Neutrophil (primary cell): ENCODE results near the gene APC2.

Source experiments
- H3K27ac ChIP-seq: fragments of 200-600 bp; sonication (generic); 2 replicates; pipeline ENCODE4 v1.5.1; 2016; ENCODE audit warnings: mild to moderate bottlenecking, moderate library complexity
- H3K27me3 ChIP-seq: fragments of 200-600 bp; sonication (generic); 2 replicates; pipeline ENCODE4 v1.6.0; 2016; ENCODE audit warnings: mild to moderate bottlenecking
- H3K36me3 ChIP-seq: fragments of 200-600 bp; sonication (generic); 2 replicates; pipeline ENCODE4 v1.5.1; 2017
- H3K4me1 ChIP-seq, 2 experiments: fragments of 200-600 bp in 1 of 2; sonication (generic) in 1 of 2; 1 replicate in 1 of 2; 2 replicates in 1 of 2; pipeline versions ENCODE4 v1.5.1 to v1.6.1; 2013 to 2016; ENCODE audit warnings: low read depth in 1 of 2, low read length in 1 of 2, mild to moderate bottlenecking in 1 of 2, moderate library complexity in 1 of 2; ENCODE audit not compliant: control insufficient read depth in 1 of 2, insufficient read depth in 1 of 2
- H3K4me3 ChIP-seq, 2 experiments: fragments of 200-600 bp in 1 of 2; sonication (generic) in 1 of 2; 1 replicate in 1 of 2; 2 replicates in 1 of 2; pipeline ENCODE4 v1.5.1; 2013 to 2016; ENCODE audit warnings: low read depth in 1 of 2, low read length in 1 of 2, mild to moderate bottlenecking in 1 of 2, moderate library complexity in 1 of 2
- H3K9me3 ChIP-seq: fragments of 200-600 bp; sonication (generic); 2 replicates; pipeline ENCODE4 v1.5.1; 2016
- TF ChIP-seq, protein P1 (sequence below): fragments of 200-600 bp; sonication (generic); IDR thresholded peaks from 2 replicates; pipeline ENCODE4 v1.5.1; 2016; ENCODE audit warnings: antibody characterized with exemption

Gene APC2

DNA sequence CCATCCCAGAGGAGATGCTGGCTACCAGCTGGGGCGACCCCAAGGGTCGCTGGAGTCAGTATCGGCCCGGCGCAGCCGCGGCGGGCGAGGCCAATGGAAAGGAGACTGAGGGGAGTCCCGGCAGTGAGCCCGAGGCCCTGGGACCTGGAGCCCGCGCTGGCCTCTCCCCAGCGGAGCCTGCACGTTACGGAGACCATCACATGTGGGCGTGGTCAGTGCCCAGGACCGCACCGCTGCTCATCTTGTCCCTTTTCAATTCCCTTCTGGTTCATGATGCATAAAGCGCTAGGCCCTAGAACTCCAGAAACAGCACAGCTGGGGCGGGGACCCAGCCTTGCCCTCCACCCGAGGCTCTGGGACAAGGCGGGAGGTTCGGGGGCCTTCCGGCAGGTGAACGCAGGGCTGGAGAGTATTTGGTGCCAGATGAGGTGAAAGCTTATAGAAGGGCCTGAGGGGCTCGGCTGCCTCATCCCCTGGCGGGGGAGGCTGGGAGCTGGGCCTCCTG lies 21.1 kb downstream of the APC2 start:
- Histone ChIP-seq H3K36me3 (peaks cover 20% of the 10 kb centered on the region), H3K4me3 (peak overlapping the region; percentile 25 to 44), H3K27me3 (peaks cover 80% of the 10 kb centered on the region), H3K27ac (no peak overlapping the region), H3K4me1 (peaks cover 19 to 42% of the 10 kb centered on the region in 2 experiments), H3K9me3 (no peaks in the 10 kb centered on the region)
- TF ChIP-seq, protein P1, sequence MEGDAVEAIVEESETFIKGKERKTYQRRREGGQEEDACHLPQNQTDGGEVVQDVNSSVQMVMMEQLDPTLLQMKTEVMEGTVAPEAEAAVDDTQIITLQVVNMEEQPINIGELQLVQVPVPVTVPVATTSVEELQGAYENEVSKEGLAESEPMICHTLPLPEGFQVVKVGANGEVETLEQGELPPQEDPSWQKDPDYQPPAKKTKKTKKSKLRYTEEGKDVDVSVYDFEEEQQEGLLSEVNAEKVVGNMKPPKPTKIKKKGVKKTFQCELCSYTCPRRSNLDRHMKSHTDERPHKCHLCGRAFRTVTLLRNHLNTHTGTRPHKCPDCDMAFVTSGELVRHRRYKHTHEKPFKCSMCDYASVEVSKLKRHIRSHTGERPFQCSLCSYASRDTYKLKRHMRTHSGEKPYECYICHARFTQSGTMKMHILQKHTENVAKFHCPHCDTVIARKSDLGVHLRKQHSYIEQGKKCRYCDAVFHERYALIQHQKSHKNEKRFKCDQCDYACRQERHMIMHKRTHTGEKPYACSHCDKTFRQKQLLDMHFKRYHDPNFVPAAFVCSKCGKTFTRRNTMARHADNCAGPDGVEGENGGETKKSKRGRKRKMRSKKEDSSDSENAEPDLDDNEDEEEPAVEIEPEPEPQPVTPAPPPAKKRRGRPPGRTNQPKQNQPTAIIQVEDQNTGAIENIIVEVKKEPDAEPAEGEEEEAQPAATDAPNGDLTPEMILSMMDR, result no peak

DNA sequence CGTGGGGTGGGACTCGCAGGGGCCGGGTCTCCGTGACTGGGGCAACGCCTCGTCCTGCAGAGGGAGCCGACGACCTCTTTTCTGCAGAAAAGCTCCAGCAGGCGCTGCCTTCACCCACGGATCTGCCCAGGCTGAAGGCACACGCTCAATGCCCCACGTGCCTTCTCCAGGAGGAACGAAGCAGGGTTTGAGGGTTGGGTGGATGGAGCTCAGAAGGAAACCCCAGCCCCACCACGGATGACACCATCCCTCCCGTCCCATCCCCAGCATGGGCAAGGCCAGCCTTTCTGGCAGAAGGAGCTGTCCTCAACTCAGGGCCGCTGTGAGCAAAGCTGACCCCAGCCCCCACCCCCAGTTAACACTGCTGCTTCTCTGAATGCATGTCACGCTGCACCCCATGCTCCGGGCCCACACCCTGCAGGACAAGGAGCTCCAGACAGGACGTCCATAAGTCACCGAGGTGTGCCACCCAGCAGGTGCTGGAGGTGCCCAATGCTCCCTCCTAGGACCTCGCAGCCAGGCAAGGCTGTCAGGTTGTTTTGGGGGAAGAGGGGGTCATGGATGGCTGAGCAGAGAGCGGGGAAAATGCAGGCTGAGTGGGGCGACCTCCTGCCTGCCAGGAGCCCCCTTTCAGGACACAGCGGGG lies 21.7 kb downstream of the APC2 start:
- Histone ChIP-seq H3K4me1 (peaks cover 19 to 42% of the 10 kb centered on the region in 2 experiments), H3K9me3 (no peaks in the 10 kb centered on the region), H3K36me3 (peaks cover 26% of the 10 kb centered on the region), H3K27ac (no peak overlapping the region), H3K27me3 (peaks cover 74% of the 10 kb centered on the region), H3K4me3 (no peak overlapping the region)
- TF ChIP-seq, protein P1, result no peak

GRCh38 chr19:1472231-1473084 lies 22.5 kb downstream of the APC2 start:
- no peaks in the 10 kb centered on the region for H3K9me3 ChIP-seq
- peaks cover 66% of the 10 kb centered on the region for H3K27me3 ChIP-seq
- peaks cover 32% of the 10 kb centered on the region for H3K36me3 ChIP-seq
- TF ChIP-seq, protein P1, result no peak
- no peak overlapping the region for H3K27ac ChIP-seq
- peaks cover 19 to 39% of the 10 kb centered on the region in 2 experiments for H3K4me1 ChIP-seq
- no peak overlapping the region for H3K4me3 ChIP-seq

GRCh38 chr19:1473085-1473851 lies 23.3 kb downstream of the APC2 start:
- no peaks in the 10 kb centered on the region for H3K9me3 ChIP-seq
- H3K27ac ChIP-seq, result no peak overlapping the region
- TF ChIP-seq, protein P1, result no peak
- peaks cover 33% of the 10 kb centered on the region for H3K36me3 ChIP-seq
- no peak overlapping the region for H3K4me3 ChIP-seq
- peaks cover 58% of the 10 kb centered on the region for H3K27me3 ChIP-seq
- peaks cover 25 to 36% of the 10 kb centered on the region in 2 experiments for H3K4me1 ChIP-seq

- TF ChIP-seq, protein P1, result no peak
Measured at GRCh38 chr19:1474011-1474764, 24.3 kb downstream of the APC2 start.

More at GRCh38 chr19:1474011-1474764, 24.3 kb downstream of the APC2 start:
- no peaks in the 10 kb centered on the region for H3K9me3 ChIP-seq
- no peak overlapping the region for H3K4me3 ChIP-seq
- H3K4me1 ChIP-seq, result peaks cover 29 to 35% of the 10 kb centered on the region in 2 experiments
- peaks cover 33% of the 10 kb centered on the region for H3K36me3 ChIP-seq
- H3K27ac ChIP-seq, result no peak overlapping the region
- H3K27me3 ChIP-seq, result peaks cover 49% of the 10 kb centered on the region
